Motor neuron (in vitro differentiated cells): Measurements from ENCODE around the gene LMX1A. TPM values are rescaled to one million over a fixed set of nuclear protein-coding genes. Genes with fewer than 3 reads are reported as not detected.

Experiments used
- ATAC-seq, 8 experiments: fragments of 200-7000 bp; cut with Tn5 transposase; replicated peaks in 6 of 8; 2 replicates each; pipeline ENCODE4 v1.8.0; 2021; ENCODE audit warnings: mild to moderate bottlenecking in 8 of 8, moderate library complexity in 8 of 8
- H3K27ac ChIP-seq, 2 donors: fragments of 250-450 bp; sonication (Bioruptor Pico); 2 replicates each; pipeline ENCODE4 v1.9.0; 2021; ENCODE audit warnings: antibody characterized with exemption in 2 of 2, mild to moderate bottlenecking in 2 of 2, moderate library complexity in 1 of 2
- H3K4me1 ChIP-seq, 2 donors: fragments of 250-450 bp; sonication (Bioruptor Pico); replicated peaks in 1 of 2; 2 replicates each; pipeline ENCODE4 v1.6.1; 2021; ENCODE audit warnings: antibody characterized with exemption in 2 of 2, mild to moderate bottlenecking in 2 of 2, moderate library complexity in 1 of 2
- H3K4me3 ChIP-seq, 5 donors: fragments of 250-450 bp; sonication (Bioruptor Pico); 2 replicates each; pipeline ENCODE4 v1.9.0; 2021; ENCODE audit warnings: antibody characterized with exemption in 5 of 5, mild to moderate bottlenecking in 5 of 5, moderate library complexity in 4 of 5
- WGBS, 10 experiments: fragments of 450-650 bp; shearing (Covaris generic); methylation state at CpG; one replicate each; pipeline ENCODE4 v1.0.0; 2022; 5-methylcytosine and 5-hydroxymethylcytosine counted together
- in situ Hi-C, 9 experiments: fragments of 400-800 bp; cut with MboI; loops; one replicate each; pipeline ENCODE4 v1.15.0; 2021; ENCODE audit warnings: low sequenced_read_pairs in 9 of 9, low pct_unique_long_range_greater_than_20kb in 2 of 9; ENCODE audit not compliant: unreplicated experiment in 9 of 9
- total RNA-seq, 8 experiments: library from RNA; unstranded; fragments of 300-600 nt; gene quantifications; 2 replicates each; pipeline versions ENCODE4 v1.2.3 to v1.2.4, GENCODE V29; 2022

LMX1A gene
- total RNA-seq, 8 experiments from 2014 or later, result 0.09 to 0.57 (median 0.16) TPM; not detected in 2

DNA sequence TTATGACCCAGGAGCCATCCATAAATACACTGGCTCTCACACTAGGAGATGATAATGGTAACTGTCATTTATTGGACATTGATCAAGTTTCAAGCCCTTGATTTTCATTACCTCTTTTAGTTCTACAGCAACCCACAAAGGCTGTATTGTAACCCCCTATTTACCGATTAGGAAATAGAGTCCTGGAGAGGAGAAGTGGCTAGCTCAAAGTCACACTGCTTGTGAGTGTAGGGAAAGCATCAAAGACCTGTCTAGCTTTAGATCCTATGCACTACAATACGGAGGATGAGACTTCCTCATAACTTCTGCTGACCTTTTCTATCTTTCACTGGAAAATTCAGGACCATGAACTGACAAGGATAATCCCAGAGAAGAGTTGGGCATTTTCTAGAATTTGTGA is 115.2 kb downstream of the LMX1A start:
- in situ Hi-C loops, result loop anchor here in 1 of 9 experiments (25.0 kb wide), 1 partner anchor 104 kb away; no protein-coding TSS in a partner anchor
- no peak overlapping the region for H3K27ac ChIP-seq
- no peak for ATAC-seq
- H3K4me1 ChIP-seq, result peaks cover 3 to 4% of the 10 kb centered on the region in 2 donors
- H3K4me3 ChIP-seq, result no peak overlapping the region
- WGBS, 10 experiments, result 14 to 92% (median 84%) methylated on average over 1 to 2 of the region's 2 CpGs; no CpG with 5 or more reads in 3 of the 10 experiments

DNA sequence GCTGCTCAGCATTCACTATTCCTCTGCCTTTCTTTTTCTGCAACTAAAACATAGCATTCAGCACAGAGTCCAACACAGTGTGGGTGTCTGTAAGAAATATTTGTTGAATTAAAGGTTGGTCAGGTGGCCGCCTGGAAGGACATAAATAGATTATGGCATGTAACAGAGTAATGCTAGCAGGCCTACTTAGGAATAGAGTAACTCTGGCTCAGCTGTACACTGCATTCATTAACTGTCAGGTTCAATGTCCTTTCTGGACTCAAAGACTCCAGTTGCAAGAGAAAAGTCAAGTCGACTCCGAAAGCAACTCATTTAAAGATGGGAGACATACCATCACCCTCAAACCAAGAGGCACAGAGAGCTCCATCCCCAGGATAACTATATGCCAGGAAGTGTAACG is 116.0 kb downstream of the LMX1A start:
- H3K4me1 ChIP-seq, result peaks cover 5 to 7% of the 10 kb centered on the region in 2 donors
- 14 to 100% (median 57%) methylated on average over 1 to 4 of the region's 4 CpGs for WGBS, 10 experiments
- ATAC-seq, result no peak
- no peak overlapping the region for H3K4me3 ChIP-seq
- in situ Hi-C loops, result loop anchor here in 1 of 9 experiments (25.0 kb wide), 1 partner anchor 103 kb away; no protein-coding TSS in a partner anchor
- no peak overlapping the region for H3K27ac ChIP-seq

DNA sequence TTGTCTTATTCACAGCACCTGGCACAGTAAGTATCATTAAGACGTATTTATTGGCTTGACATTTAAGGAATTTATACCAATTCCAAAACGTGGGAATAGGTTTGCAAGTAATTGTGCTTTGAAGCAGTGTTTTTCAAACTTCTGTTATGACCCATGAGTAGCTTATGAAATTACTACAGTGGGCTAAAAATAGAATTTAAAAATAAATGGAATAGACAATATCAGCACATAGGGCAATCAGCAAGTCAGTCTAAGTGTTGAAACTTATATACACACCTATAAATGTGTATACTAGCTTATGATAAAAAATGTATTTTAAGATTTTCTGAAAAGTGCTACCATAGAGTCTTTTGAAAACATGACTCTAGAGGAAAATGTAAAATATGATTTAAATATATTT is 116.6 kb downstream of the LMX1A start:
- H3K4me3 ChIP-seq, result no peak overlapping the region
- WGBS, 10 experiments, result 0 to 70% (median 32%) methylated on average over 1 to 2 of the region's 2 CpGs; no CpG with 5 or more reads in 1 of the 10 experiments
- in situ Hi-C loops, result loop anchor here in 1 of 9 experiments (25.0 kb wide), 1 partner anchor 103 kb away; no protein-coding TSS in a partner anchor
- H3K4me1 ChIP-seq, result peaks cover 8 to 9% of the 10 kb centered on the region in 2 donors
- ATAC-seq, result no peak
- no peak overlapping the region for H3K27ac ChIP-seq

DNA sequence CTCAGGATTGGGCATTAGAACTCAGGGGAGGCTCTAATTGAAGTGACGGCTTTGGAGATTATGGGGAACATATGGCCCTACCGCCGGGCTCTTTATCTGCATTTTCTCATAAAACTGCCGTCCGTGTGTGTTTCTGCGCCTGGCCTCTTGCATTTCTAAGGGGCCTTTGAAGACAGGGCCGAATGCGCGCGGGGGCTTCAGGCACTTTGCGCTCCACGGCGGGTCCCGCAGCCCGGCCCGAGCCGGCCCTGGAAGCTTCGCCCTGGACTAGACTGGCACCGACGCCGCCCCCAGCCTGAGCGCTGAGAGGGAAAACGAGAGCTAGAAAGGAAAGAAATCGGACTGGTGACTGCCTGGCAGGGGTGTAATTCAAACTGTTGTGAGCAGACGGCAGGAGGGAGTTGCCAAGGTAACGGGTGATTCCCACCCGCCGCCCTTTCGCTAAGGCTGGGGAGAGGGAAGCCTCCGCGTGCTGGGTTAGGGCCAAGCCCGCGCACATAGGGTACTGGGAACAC is 120.7 kb downstream of the LMX1A start:
- peak overlapping the region; percentile 29 to 73 for H3K27ac ChIP-seq
- peak overlapping the region; percentile 34 to 47 (median 40) for H3K4me3 ChIP-seq
- H3K4me1 ChIP-seq, result peaks cover 11 to 12% of the 10 kb centered on the region in 2 donors
- in situ Hi-C loops, result loop anchor here in 1 of 9 experiments (25.0 kb wide), 1 partner anchor 99 kb away; no protein-coding TSS in a partner anchor
- ATAC-seq, result peak; percentile 71 to 89 (median 82)
- 1 to 30% (median 4%) methylated on average over 2 to 32 of the region's 33 CpGs; no CpG with 5 or more reads in 2 of the 10 experiments for WGBS, 10 experiments

DNA sequence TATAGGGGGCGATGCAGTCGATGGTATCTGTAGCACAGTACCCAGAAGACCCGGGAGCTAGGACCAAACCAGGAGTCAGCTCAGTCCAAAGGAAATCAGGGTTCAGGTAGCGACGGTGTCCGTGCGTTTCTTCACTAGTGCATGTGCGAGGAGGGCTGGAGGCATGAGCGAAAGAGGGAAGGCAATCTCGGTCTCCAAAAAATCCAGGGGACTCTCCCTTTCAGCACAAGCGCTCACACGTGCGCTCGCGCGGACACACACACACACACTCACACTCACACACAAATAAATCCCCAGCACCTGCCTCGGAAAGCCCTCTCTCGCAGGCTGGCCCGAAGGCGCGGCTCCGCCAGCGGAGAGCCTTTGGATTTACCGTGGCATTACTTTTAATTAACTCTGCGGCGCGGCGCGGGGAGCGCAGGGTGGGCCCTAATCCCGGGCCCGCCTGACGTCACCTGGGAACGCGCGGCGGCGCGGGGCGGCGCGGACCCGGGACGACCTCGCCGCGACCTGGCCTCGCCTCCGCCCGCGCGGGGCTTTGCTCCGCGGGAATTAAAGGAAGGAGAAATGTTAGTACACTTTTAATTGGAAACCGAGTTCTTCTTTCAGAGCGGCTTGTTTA is 121.2 kb downstream of the LMX1A start:
- in situ Hi-C loops, result loop anchor here in 1 of 9 experiments (25.0 kb wide), 1 partner anchor 98 kb away; no protein-coding TSS in a partner anchor
- Histone ChIP-seq H3K4me1 (peaks cover 11 to 12% of the 10 kb centered on the region in 2 donors), H3K4me3 (peak overlapping the region; percentile 34 to 47 (median 40)), H3K27ac (peak overlapping the region; percentile 9 to 73)
- peak; percentile 53 to 84 (median 83) for ATAC-seq
- WGBS, 10 experiments, result 0 to 17% (median 1%) methylated on average over 2 to 33 of the region's 56 CpGs; no CpG with 5 or more reads in 4 of the 10 experiments

DNA sequence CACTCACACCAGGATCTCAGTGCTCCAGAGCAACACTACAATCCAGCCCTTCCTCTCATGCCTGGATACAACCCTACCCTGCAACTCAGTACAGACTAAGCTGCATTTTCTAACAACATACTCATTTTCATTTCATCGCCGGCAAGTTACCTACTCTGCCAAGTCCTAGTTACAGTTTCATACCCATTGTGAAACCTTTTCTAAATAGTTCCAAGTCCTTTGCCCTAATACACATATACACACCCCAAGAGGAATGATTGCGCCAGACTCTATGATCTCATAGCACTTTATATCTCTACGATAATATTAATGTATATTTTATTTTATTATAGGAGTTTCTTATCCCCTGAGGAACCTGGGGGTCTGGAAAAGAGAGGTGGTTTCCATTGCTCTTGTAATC is 122.4 kb downstream of the LMX1A start:
- H3K27ac ChIP-seq, result no peak overlapping the region
- in situ Hi-C loops, result loop anchor here in 1 of 9 experiments (25.0 kb wide), 1 partner anchor 97 kb away; no protein-coding TSS in a partner anchor
- H3K4me1 ChIP-seq, result peaks cover 11 to 12% of the 10 kb centered on the region in 2 donors
- H3K4me3 ChIP-seq, result no peak overlapping the region
- ATAC-seq, result no peak
- 8 to 100% (median 95%) methylated on average over 1 to 4 of the region's 4 CpGs for WGBS, 10 experiments

DNA sequence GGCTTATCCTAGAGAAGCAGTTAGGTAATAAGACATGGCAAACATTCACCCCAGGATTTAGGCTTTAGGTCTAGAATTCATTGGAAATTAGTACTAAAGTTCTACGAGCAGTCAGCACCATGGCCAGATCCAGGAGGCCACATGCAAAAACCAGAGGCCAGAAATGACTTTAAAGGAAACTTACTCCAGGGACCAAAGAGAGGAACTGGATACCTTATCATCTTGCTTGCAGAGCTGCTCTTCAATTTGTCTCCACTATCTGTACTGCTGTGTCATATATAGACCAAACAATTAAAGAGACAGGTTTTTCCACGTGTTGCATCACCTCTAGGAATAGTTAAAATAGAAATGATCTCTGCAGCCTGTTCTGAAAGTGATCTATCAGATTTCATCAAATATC is 127.8 kb downstream of the LMX1A start:
- no peak overlapping the region for H3K27ac ChIP-seq
- in situ Hi-C loops, result loop anchor here in 1 of 9 experiments (25.0 kb wide), 1 partner anchor 91 kb away; no protein-coding TSS in a partner anchor
- ATAC-seq, result peak in 2 of 8 experiments; percentile 56
- H3K4me1 ChIP-seq, result no peaks in the 10 kb centered on the region
- WGBS, 10 experiments, result 0 to 55% (median 15%) methylated on average over 1 to 2 of the region's 2 CpGs; no CpG with 5 or more reads in 3 of the 10 experiments
- no peak overlapping the region for H3K4me3 ChIP-seq

DNA sequence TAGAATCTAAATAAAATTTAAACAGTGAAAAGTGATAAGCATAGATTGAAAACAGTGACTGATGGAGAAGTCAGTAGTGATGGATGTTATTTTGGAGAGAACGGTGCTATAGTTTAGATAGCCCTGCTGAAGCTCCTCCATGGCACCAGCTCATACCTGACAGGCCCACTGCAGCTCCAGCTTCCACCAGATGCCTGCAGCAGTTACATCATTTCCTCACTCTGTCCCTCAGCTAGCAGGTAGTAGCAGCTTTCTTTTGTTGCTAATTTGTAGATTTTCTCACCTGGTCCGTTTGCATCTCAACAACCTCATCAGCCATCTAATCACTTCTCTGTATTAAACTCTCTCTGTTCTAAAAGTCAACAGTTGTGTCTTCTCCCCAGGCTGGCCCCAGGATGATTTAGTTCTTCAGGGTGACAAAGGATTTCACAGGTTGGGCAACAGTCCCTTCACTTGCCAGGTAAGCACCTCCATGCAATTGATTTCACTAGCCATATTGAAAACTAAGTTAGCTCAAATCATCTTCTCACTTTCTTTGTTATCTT is 128.3 kb downstream of the LMX1A start:
- ATAC-seq, result peak in 1 of 8 experiments; percentile 39
- WGBS, 10 experiments, result 0 to 76% (median 52%) methylated on average over 1 to 2 of the region's 2 CpGs; no CpG with 5 or more reads in 2 of the 10 experiments
- in situ Hi-C loops, result loop anchor here in 1 of 9 experiments (25.0 kb wide), 1 partner anchor 91 kb away; no protein-coding TSS in a partner anchor

DNA sequence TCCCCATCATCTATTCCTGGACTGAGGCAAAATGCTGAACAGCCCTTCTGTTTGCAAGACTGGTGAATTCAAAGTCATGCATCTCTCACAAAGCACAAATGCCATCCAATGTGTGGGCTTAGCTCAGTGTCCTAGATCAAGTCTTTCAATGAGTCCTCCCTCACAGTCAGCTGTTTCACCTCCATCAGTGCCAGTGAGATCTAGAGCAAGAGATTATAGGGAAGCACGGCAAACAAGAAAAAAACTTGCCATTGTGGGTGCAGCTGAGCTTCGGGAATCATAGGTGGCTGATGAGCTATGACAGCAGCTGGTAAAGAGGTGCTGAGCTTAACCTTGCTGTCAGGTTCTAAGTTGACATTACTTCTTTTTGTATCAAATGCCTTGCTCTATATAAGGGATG is 130.2 kb downstream of the LMX1A start:
- 21 to 87% (median 78%) methylated on average over 2 of the region's 2 CpGs; no CpG with 5 or more reads in 6 of the 10 experiments for WGBS, 10 experiments
- ATAC-seq, result no peak
- in situ Hi-C loops, result loop anchor here in 1 of 9 experiments (25.0 kb wide), 1 partner anchor 89 kb away; no protein-coding TSS in a partner anchor
- Histone ChIP-seq H3K27ac (no peak overlapping the region), H3K4me1 (peaks cover 7 to 8% of the 10 kb centered on the region in 2 donors), H3K4me3 (no peak overlapping the region)

More for the DNA sequence above, 128.3 kb downstream of the LMX1A start:
- no peak overlapping the region for H3K4me3 ChIP-seq
- H3K27ac ChIP-seq, result no peak overlapping the region
- H3K4me1 ChIP-seq, result no peaks in the 10 kb centered on the region

DNA sequence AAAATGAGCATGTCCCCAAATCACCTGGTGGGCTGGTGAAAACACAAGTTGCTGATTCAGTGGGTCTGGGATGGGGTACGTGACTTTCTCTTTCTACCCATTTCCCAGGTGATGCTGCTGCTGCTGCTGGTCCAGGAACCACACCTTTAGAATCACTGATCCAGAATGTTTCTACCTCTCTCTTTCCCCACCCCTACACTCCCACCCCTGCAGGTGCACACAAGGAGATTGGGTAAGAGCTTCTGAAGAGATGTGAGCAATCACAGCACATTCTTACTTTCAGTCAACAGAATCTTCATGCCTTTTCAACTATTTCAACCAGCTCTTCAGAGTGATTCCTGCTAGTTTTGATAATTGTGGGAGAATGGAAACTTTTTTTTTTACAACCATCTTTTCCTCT is 130.9 kb downstream of the LMX1A start:
- peaks cover 8% of the 10 kb centered on the region in 2 donors for H3K4me1 ChIP-seq
- H3K27ac ChIP-seq, result no peak overlapping the region
- in situ Hi-C loops, result loop anchor here in 1 of 9 experiments (25.0 kb wide), 1 partner anchor 88 kb away; no protein-coding TSS in a partner anchor
- no peak for ATAC-seq
- H3K4me3 ChIP-seq, result no peak overlapping the region
- 60 to 100% (median 100%) methylated on average over 1 of the region's 1 CpG; no CpG with 5 or more reads in 7 of the 10 experiments for WGBS, 10 experiments

DNA sequence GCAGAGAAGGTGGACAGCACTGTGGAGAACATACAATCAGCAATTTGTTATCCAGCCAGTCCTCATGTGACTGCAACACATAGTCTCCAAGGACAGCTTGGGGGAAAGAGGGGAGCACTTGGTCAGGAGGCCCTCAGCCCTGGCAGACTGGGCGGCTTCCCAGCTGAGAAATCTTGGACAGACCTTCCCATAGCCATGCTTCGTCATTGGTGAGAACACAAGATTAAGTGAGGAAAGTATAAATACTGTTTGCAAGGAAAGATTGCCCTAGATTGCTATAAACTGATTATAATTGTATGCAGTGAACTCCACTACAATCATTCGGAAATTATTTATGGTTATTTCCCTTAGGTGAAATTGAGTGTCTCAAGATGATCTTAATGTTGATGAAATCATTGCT is 131.5 kb downstream of the LMX1A start:
- no peak overlapping the region for H3K27ac ChIP-seq
- ATAC-seq, result peak in 3 of 8 experiments; percentile 29 to 67 (median 61)
- peaks cover 8% of the 10 kb centered on the region in 2 donors for H3K4me1 ChIP-seq
- in situ Hi-C loops, result loop anchor here in 1 of 9 experiments (25.0 kb wide), 1 partner anchor 88 kb away; no protein-coding TSS in a partner anchor
- H3K4me3 ChIP-seq, result no peak overlapping the region
- WGBS, 10 experiments, result 10 to 88% (median 72%) methylated on average over 2 to 3 of the region's 3 CpGs; no CpG with 5 or more reads in 2 of the 10 experiments

DNA sequence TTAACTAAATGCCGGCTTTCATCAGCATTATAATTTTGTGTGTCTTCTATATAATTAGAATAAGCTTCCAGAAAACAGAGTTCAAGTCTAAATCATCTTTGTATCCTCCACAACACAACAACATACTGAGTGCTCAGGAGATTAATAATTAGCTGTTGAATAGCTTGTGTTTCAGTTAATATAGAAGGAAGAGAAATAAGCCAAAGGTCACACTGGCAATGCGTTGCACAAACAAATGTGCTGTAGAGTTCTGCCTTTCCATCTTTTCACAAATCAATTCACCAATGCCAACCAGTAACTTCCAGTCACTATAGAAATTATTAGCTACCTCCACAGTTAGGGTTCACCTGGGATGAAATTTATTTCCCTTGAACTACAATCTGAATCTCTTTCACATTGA is 132.0 kb downstream of the LMX1A start:
- in situ Hi-C loops, result no loop called here

More for the DNA sequence above, 132.0 kb downstream of the LMX1A start:
- Histone ChIP-seq H3K4me1 (peaks cover 8 to 11% of the 10 kb centered on the region in 2 donors), H3K4me3 (no peak overlapping the region), H3K27ac (no peak overlapping the region)
- ATAC-seq, result no peak
- 0 to 90% (median 77%) methylated on average over 1 to 2 of the region's 2 CpGs; no CpG with 5 or more reads in 1 of the 10 experiments for WGBS, 10 experiments
